OCI-LY3 (cell line): Measurements from ENCODE around the gene OR6N1.

Experiments used
- H2AFZ ChIP-seq: fragments of 200-600, 300-600 bp; shearing (Covaris generic); 2 replicates; pipeline ENCODE4 v1.6.0; 2014; ENCODE audit warnings: antibody characterized with exemption, low read depth, low read length
- H3K27ac ChIP-seq: fragments of 200-600, 300-600 bp; sonication (generic); 2 replicates; pipeline ENCODE4 v1.5.1; 2014; ENCODE audit warnings: mild to moderate bottlenecking, low read length, moderate library complexity, mixed read lengths
- H3K27me3 ChIP-seq: fragments of 200-600, 300-600 bp; sonication (generic); 2 replicates; pipeline ENCODE4 v1.6.1; 2014; ENCODE audit warnings: low read depth, low read length, mixed read lengths
- H3K36me3 ChIP-seq: fragments of 200-600, 300-600 bp; sonication (generic); replicated peaks from 2 replicates; pipeline ENCODE3; 2014; ENCODE audit warnings: low read depth, low read length, mixed read lengths
- H3K4me1 ChIP-seq: fragments of 300-600, 200-600 bp; sonication (generic); 2 replicates; pipeline ENCODE4 v1.6.1; 2014; ENCODE audit warnings: low read length, mixed read lengths
- H3K4me2 ChIP-seq: fragments of 200-600, 300-600 bp; sonication (generic); 2 replicates; pipeline ENCODE4 v1.6.1; 2014; ENCODE audit warnings: low read length, mixed read lengths
- H3K4me3 ChIP-seq: fragments of 300-600, 200-600 bp; sonication (generic); 2 replicates; pipeline ENCODE4 v1.5.1; 2014; ENCODE audit warnings: antibody characterized with exemption, mild to moderate bottlenecking, low read length, moderate library complexity
- H3K79me2 ChIP-seq: fragments of 300-600, 200-600 bp; shearing (Covaris generic); 2 replicates; pipeline ENCODE4 v1.6.1; 2014; ENCODE audit warnings: mild to moderate bottlenecking, low read length, mixed read lengths
- H3K9ac ChIP-seq: fragments of 300-600, 200-600 bp; shearing (Covaris generic); 2 replicates; pipeline ENCODE4 v1.6.0; 2014; ENCODE audit warnings: mild to moderate bottlenecking, low read length, moderate library complexity
- H3K9me3 ChIP-seq: fragments of 200-600, 300-600 bp; shearing (Covaris generic); 2 replicates; pipeline ENCODE4 v1.6.1; 2014; ENCODE audit warnings: low read length, mixed read lengths; ENCODE audit not compliant: insufficient read depth
- H4K20me1 ChIP-seq: fragments of 200-600, 300-600 bp; sonication (generic); 2 replicates; pipeline ENCODE4 v1.6.1; 2016; ENCODE audit warnings: low read length, mixed read lengths; ENCODE audit not compliant: insufficient read depth
- CTCF ChIP-seq: fragments of 200-600, 300-600 bp; sonication (generic); IDR thresholded peaks from 2 replicates; pipeline ENCODE4 v1.5.1; 2014; ENCODE audit warnings: antibody characterized with exemption, low read length, low read depth
- EZH2phosphoT487 ChIP-seq: fragments of 200-600 bp; shearing (Covaris generic); IDR thresholded peaks from 2 replicates; pipeline ENCODE4 v1.6.1; 2018; ENCODE audit warnings: antibody characterized with exemption, mixed run types, low read depth

The OR6N1 gene

GRCh38 chr1:158754420-158754819 is 17.6 kb downstream of the OR6N1 start, which contains the start of gene OR6K6:
OR6K6 (plus strand) TSS chr1:158754720; CDS start chr1:158754888, 168 bp downstream.
- no peak for TF ChIP-seq EZH2phosphoT487
- no peak for TF ChIP-seq CTCF
- Histone ChIP-seq H3K79me2 (no peaks in the 10 kb centered on the region), H3K27me3 (peaks cover 7% of the 10 kb centered on the region; the same call in 1 of the 2 replicates), H3K4me3 (no peak within 1 kb of the TSS), H2AFZ (no peak within 1 kb of the TSS), H3K4me2 (no peak within 1 kb of the TSS), H3K36me3 (no peaks in the 10 kb centered on the region), H3K9ac (no peak within 1 kb of the TSS), H3K9me3 (no peaks in the 10 kb centered on the region), H4K20me1 (no peaks in the 10 kb centered on the region), H3K27ac (no peak within 1 kb of the TSS), H3K4me1 (no peaks in the 10 kb centered on the region)

GRCh38 chr1:158752155-158752712 is 19.8 kb downstream of the OR6N1 start:
- H3K9me3 ChIP-seq, result no peaks in the 10 kb centered on the region
- no peak overlapping the region for H3K9ac ChIP-seq
- peaks cover 7% of the 10 kb centered on the region; the same call in 1 of the 2 replicates for H3K27me3 ChIP-seq
- H3K27ac ChIP-seq, result no peak overlapping the region
- H3K36me3 ChIP-seq, result no peaks in the 10 kb centered on the region
- no peak overlapping the region for H3K4me2 ChIP-seq
- no peaks in the 10 kb centered on the region for H4K20me1 ChIP-seq
- no peaks in the 10 kb centered on the region for H3K4me1 ChIP-seq
- no peaks in the 10 kb centered on the region for H3K79me2 ChIP-seq
- no peak overlapping the region for H3K4me3 ChIP-seq
- TF ChIP-seq EZH2phosphoT487, result no peak
- no peak for TF ChIP-seq CTCF
- no peak overlapping the region for H2AFZ ChIP-seq

GRCh38 chr1:158735848-158736247 is 36.1 kb downstream of the OR6N1 start:
- Histone ChIP-seq H3K9me3 (no peaks in the 10 kb centered on the region), H4K20me1 (no peaks in the 10 kb centered on the region), H3K27me3 (no peaks in the 10 kb centered on the region), H3K4me3 (no peak overlapping the region), H2AFZ (no peak overlapping the region), H3K4me2 (no peak overlapping the region), H3K9ac (no peak overlapping the region), H3K27ac (no peak overlapping the region), H3K79me2 (no peaks in the 10 kb centered on the region), H3K36me3 (no peaks in the 10 kb centered on the region), H3K4me1 (no peaks in the 10 kb centered on the region)
- no peak for TF ChIP-seq CTCF
- TF ChIP-seq EZH2phosphoT487, result no peak

GRCh38 chr1:158732524-158732923 is 39.5 kb downstream of the OR6N1 start:
- no peak overlapping the region for H3K27ac ChIP-seq
- H3K27me3 ChIP-seq, result no peaks in the 10 kb centered on the region
- H3K4me3 ChIP-seq, result no peak overlapping the region
- H3K4me2 ChIP-seq, result no peak overlapping the region
- TF ChIP-seq EZH2phosphoT487 (no peak), CTCF (no peak)
- H2AFZ ChIP-seq, result no peak overlapping the region
- H3K9ac ChIP-seq, result no peak overlapping the region
- no peaks in the 10 kb centered on the region for H4K20me1 ChIP-seq
- no peaks in the 10 kb centered on the region for H3K36me3 ChIP-seq
- no peaks in the 10 kb centered on the region for H3K4me1 ChIP-seq
- H3K9me3 ChIP-seq, result no peaks in the 10 kb centered on the region
- no peaks in the 10 kb centered on the region for H3K79me2 ChIP-seq
